LNCaP clone FGC (cell line): ENCODE data around the gene CDH12.

Source experiments
- DNase-seq: peaks from one replicate; pipeline ENCODE4 v3.0.0-alpha.2; 2011; ENCODE audit warnings: low read depth
- H3K4me3 ChIP-seq: 2 replicates; pipeline ENCODE4 v1.5.1; 2011; ENCODE audit warnings: mild to moderate bottlenecking, low read depth, low read length, control low read depth
- TF ChIP-seq, protein P1 (sequence below): IDR thresholded peaks from 2 replicates; pipeline ENCODE4 v1.5.1; 2012; ENCODE audit warnings: mild to moderate bottlenecking; ENCODE audit not compliant: control insufficient read depth, insufficient read depth; ENCODE audit errors: extremely low read depth

The CDH12 gene

GRCh38 chr5:21834863-21835262 lies 1018.3 kb downstream of the CDH12 start:
- TF ChIP-seq, protein P1, sequence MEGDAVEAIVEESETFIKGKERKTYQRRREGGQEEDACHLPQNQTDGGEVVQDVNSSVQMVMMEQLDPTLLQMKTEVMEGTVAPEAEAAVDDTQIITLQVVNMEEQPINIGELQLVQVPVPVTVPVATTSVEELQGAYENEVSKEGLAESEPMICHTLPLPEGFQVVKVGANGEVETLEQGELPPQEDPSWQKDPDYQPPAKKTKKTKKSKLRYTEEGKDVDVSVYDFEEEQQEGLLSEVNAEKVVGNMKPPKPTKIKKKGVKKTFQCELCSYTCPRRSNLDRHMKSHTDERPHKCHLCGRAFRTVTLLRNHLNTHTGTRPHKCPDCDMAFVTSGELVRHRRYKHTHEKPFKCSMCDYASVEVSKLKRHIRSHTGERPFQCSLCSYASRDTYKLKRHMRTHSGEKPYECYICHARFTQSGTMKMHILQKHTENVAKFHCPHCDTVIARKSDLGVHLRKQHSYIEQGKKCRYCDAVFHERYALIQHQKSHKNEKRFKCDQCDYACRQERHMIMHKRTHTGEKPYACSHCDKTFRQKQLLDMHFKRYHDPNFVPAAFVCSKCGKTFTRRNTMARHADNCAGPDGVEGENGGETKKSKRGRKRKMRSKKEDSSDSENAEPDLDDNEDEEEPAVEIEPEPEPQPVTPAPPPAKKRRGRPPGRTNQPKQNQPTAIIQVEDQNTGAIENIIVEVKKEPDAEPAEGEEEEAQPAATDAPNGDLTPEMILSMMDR, result no peak
- no peak for DNase-seq
- H3K4me3 ChIP-seq, result no peak overlapping the region

GRCh38 chr5:21831145-21831787 lies 1021.9 kb downstream of the CDH12 start:
- TF ChIP-seq, protein P1, result no peak
- no peak for DNase-seq
- H3K4me3 ChIP-seq, result no peak overlapping the region

DNA sequence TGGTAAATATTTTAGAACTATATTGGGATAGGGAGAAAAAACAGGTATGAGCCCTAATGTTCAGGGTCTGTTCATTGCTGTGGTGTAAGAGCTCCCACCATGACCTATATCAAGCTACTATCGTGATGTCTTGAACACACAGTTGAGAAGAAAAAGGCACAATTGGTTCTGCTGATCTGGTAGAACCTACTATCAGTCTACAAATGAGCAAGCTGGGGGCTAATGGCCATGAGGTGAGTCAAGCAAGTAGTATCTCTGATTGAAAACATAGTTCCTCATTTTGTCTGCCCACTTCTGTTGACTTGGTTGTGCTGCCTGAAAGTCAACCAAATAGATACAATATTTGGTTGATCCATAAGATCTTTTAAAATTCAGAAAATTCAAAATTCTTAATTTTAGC lies 1026.3 kb downstream of the CDH12 start:
- DNase-seq, result no peak
- no peak overlapping the region for H3K4me3 ChIP-seq

DNA sequence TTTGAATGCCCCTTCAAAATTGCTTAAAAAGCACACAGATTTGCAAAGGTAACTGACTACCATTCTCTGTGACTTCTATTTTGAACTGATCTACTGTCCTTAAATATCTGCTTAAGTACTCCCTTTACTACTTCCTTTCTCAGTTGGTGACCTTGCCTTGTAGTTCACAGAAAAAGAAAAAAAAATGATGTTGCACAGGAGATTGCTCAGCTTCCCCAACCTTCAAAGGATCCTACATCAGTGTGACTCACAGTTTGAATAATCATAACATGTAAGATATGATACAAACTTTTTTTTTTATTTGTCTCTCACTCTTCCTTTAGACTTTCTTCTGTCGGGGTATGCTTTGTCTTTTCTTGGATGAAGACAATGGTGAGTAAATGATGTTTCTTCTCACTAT lies 1029.6 kb downstream of the CDH12 start:
- TF ChIP-seq, protein P1, result no peak
- no peak for DNase-seq
- H3K4me3 ChIP-seq, result no peak overlapping the region

More for the DNA sequence above, 1026.3 kb downstream of the CDH12 start:
- TF ChIP-seq, protein P1, result no peak

- DNase-seq, result no peak
- TF ChIP-seq, protein P1, result no peak
- no peak overlapping the region for H3K4me3 ChIP-seq
Measured at GRCh38 chr5:21823076-21823574, 1030.0 kb downstream of the CDH12 start.

DNA sequence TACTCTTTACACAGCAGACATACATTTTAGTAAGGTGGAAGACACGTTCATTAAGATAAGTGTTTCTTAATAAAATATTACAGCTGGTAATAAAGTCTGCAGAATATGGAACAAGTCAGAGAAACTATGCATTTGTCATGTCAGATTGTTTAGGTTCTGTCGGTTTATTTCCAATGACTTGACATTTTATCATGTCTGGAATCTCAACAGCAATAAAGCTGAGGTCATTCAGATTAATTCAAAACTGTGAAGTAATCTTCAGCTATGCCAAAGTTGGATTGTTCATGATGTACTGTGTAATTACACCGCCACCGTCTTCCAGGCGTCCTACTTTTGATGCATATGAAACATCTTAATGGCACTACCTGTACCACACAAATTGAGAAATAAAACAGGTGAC lies 1032.6 kb downstream of the CDH12 start:
- H3K4me3 ChIP-seq, result no peak overlapping the region
- TF ChIP-seq, protein P1, result no peak
- DNase-seq, result no peak

- no peak overlapping the region for H3K4me3 ChIP-seq
- DNase-seq, result no peak
- TF ChIP-seq, protein P1, result no peak
Measured at GRCh38 chr5:21818370-21818720, 1034.8 kb downstream of the CDH12 start.
